K562 (cell line): Measurements from ENCODE around the gene EPB41L2. TPM values are rescaled to one million over a fixed set of nuclear protein-coding genes. Genes with fewer than 3 reads are reported as not detected.
A peak's percentile ranks its signal among the peaks of the same experiment; 100 is the strongest.

Source experiments
- ATAC-seq: fragments of 200-7000 bp; cut with Tn5 transposase; 3 replicates; pipeline ENCODE4 v1.9.1; 2020; ENCODE audit warnings: moderate library complexity
- BruUV-seq: library from RNA; stranded (reverse); fragments of 400-500 nt; replicated peaks from 2 replicates; lab custom pipeline; 2021; lab: Mats Ljungman, UMichigan
- CTCF ChIA-PET: fragments of 300-600 bp; formaldehyde crosslinking; extraction: SDS; loops from one replicate; lab custom pipeline; 2021; ENCODE audit warnings: low intra/inter-chr PET ratio; lab: Yijun Ruan, JAX
- POLR2A ChIA-PET: fragments of 300-600, 350-650 bp; sonication (Branson Sonifier 250); formaldehyde crosslinking; extraction: SDS; loops from one replicate; lab custom pipeline; 2021; ENCODE audit warnings: antibody characterized with exemption, inconsistent platforms; lab: Yijun Ruan, JAX
- DNase-seq, 4 experiments: peaks; one replicate each; pipeline versions ENCODE4 v3.0.0 to v3.0.0-alpha.2; 2011 to 2018; ENCODE audit warnings: low spot score in 3 of 4, mixed read lengths in 3 of 4; ENCODE audit errors: extremely low read depth in 1 of 4
- FAIRE-seq: peaks from 2 replicates; lab custom pipeline; 2011; peaks lifted over from hg19 to GRCh38; lab: Jason Lieb, UNC
- H2AFZ ChIP-seq: 2 replicates; pipeline ENCODE4 v1.6.0; 2011; ENCODE audit warnings: low read depth, low read length, control low read depth, inconsistent platforms
- H3K27ac ChIP-seq: fragments of 200-600 bp; 3 replicates; pipeline ENCODE4 v1.8.0; 2011; ENCODE audit warnings: low read depth, mild to moderate bottlenecking, control low read depth, inconsistent platforms, low read length, moderate library complexity, mixed read lengths; ENCODE audit errors: extremely low read depth
- H3K27me3 ChIP-seq, 2 experiments: fragments of 300-600 bp in 1 of 2; 2 replicates in 1 of 2; 3 replicates in 1 of 2; pipeline versions ENCODE4 v1.6.0 to v1.8.0; 2011; ENCODE audit warnings: inconsistent platforms in 2 of 2, low read length in 2 of 2, mild to moderate bottlenecking in 1 of 2, mixed read lengths in 1 of 2, moderate library complexity in 1 of 2; ENCODE audit not compliant: control insufficient read depth in 2 of 2, insufficient read depth in 2 of 2
- H3K36me3 ChIP-seq: fragments of 300-600 bp; 3 replicates; pipeline ENCODE4 v1.8.0; 2011; ENCODE audit warnings: mild to moderate bottlenecking, low read length, inconsistent platforms; ENCODE audit not compliant: control insufficient read depth, insufficient read depth
- H3K4me1 ChIP-seq, 2 experiments: fragments of 200-600 bp in 1 of 2; replicated peaks in 1 of 2; 2 replicates in 1 of 2; 3 replicates in 1 of 2; pipeline versions ENCODE4 v1.5.1 to v1.8.0; 2011; ENCODE audit warnings: inconsistent platforms in 2 of 2, low read length in 2 of 2, mild to moderate bottlenecking in 1 of 2, mixed read lengths in 1 of 2, moderate library complexity in 1 of 2; ENCODE audit not compliant: control insufficient read depth in 2 of 2, insufficient read depth in 2 of 2
- H3K4me2 ChIP-seq: 2 replicates; pipeline ENCODE4 v1.6.1; 2011; ENCODE audit warnings: low read length, control low read depth, inconsistent platforms, mixed read lengths; ENCODE audit not compliant: insufficient read depth
- H3K4me3 ChIP-seq: fragments of 200-600 bp; sonication (generic), shearing (Covaris generic); 2 replicates; pipeline ENCODE4 v1.5.1; 2016; ENCODE audit warnings: control low read depth, inconsistent platforms
- H3K79me2 ChIP-seq: fragments of 200-600 bp; 3 replicates; pipeline ENCODE4 v1.8.0; 2011; ENCODE audit warnings: low read length, inconsistent platforms; ENCODE audit not compliant: control insufficient read depth, insufficient read depth
- H3K9ac ChIP-seq, 2 experiments: 2 replicates each; pipeline versions ENCODE4 v1.6.0 to v1.6.1; 2011; ENCODE audit warnings: low read depth in 2 of 2, low read length in 2 of 2, control low read depth in 1 of 2, inconsistent platforms in 1 of 2, mild to moderate bottlenecking in 1 of 2, mixed read lengths in 1 of 2; ENCODE audit not compliant: insufficient read depth in 1 of 2
- H3K9me1 ChIP-seq: one replicate; pipeline ENCODE4 v1.6.0; 2011; ENCODE audit warnings: inconsistent platforms, mild to moderate bottlenecking, low read length, moderate library complexity; ENCODE audit not compliant: control insufficient read depth, insufficient read depth
- H3K9me3 ChIP-seq: replicated peaks from 2 replicates; pipeline ENCODE4 v1.5.1; 2011; ENCODE audit warnings: low read depth, low read length, inconsistent platforms; ENCODE audit not compliant: control insufficient read depth, insufficient read depth
- H4K20me1 ChIP-seq: replicated peaks from 2 replicates; pipeline ENCODE4 v1.6.1; 2011; ENCODE audit warnings: low read length, inconsistent platforms, mixed read lengths; ENCODE audit not compliant: control insufficient read depth, insufficient read depth
- BHLHE40 ChIP-seq: IDR thresholded peaks from 2 replicates; pipeline ENCODE4 v1.6.1; 2011; ENCODE audit warnings: low read length, improper control_type of control experiment
- FUS ChIP-seq: fragments of 200-400 bp; formaldehyde crosslinking; optimal IDR thresholded peaks from 2 replicates; pipeline ENCODE3; 2017; ENCODE audit warnings: low read depth, low read length
- GTF3C2 ChIP-seq: IDR thresholded peaks from 3 replicates; pipeline ENCODE4 v1.6.1; 2011; ENCODE audit warnings: borderline replicate concordance, mild to moderate bottlenecking, moderate library complexity; ENCODE audit not compliant: insufficient read length; ENCODE audit errors: extremely low read depth
- HDAC2 ChIP-seq: fragments of 450-650 bp; IDR thresholded peaks from 2 replicates; pipeline ENCODE4 v1.6.1; 2016; ENCODE audit warnings: mild to moderate bottlenecking
- PHB ChIP-seq: fragments of 250-450 bp; sonication (Bioruptor Pico); IDR thresholded peaks from 2 replicates; pipeline ENCODE4 v1.5.0; 2021
- PHF21A ChIP-seq: fragments of 450-650 bp; IDR thresholded peaks from 2 replicates; pipeline ENCODE4 v1.6.1; 2017; ENCODE audit warnings: low read depth, borderline replicate concordance
- PTBP1 ChIP-seq: fragments of 200-400 bp; formaldehyde crosslinking; IDR thresholded peaks from 2 replicates; pipeline ENCODE4 v1.6.1; 2017; ENCODE audit warnings: low read depth, low read length
- SETDB1 ChIP-seq: IDR thresholded peaks from one replicate; pipeline ENCODE4 v1.6.1; 2012; ENCODE audit warnings: low read length, control low read depth, inconsistent platforms
- SP1 ChIP-seq: sonication (generic); formaldehyde crosslinking; IDR thresholded peaks from 2 replicates; pipeline ENCODE4 v1.8.1; 2022; ENCODE audit warnings: mild to moderate bottlenecking, missing genetic modification reagents
- TRIM28 ChIP-seq: fragments of 450-650 bp; IDR thresholded peaks from 2 replicates; pipeline ENCODE4 v1.6.1; 2017
- ZFPM2 ChIP-seq: fragments of 250-450 bp; sonication (Bioruptor Pico); IDR thresholded peaks from 2 replicates; pipeline ENCODE4 v1.5.1; 2022; ENCODE audit warnings: mild to moderate bottlenecking
- ZNF175 ChIP-seq: fragments of 200-800 bp; sonication (Bioruptor generic); IDR thresholded peaks from 2 replicates; pipeline ENCODE4 v1.6.1; 2016; ENCODE audit warnings: low read depth, mild to moderate bottlenecking, missing genetic modification characterization, missing compliant biosample characterization
- ZNF408 ChIP-seq: fragments of 250-450 bp; sonication (Bioruptor Pico); IDR thresholded peaks from 2 replicates; pipeline ENCODE4 v1.4.0; 2020; ENCODE audit warnings: low read depth, mild to moderate bottlenecking, moderate library complexity
- WGBS: fragments of 100-300 bp; shearing (Covaris generic); methylation state at CpG from one replicate; pipeline ENCODE4 v1.1.6; 2016; ENCODE audit warnings: low coverage, mixed read lengths; ENCODE audit not compliant: insufficient coverage; ENCODE audit errors: missing lambda C conversion rate; 5-methylcytosine and 5-hydroxymethylcytosine counted together
- in situ Hi-C: fragments of 300-500 bp; cut with MboI; formaldehyde crosslinking; loops from 4 replicates; pipeline ENCODE4 v1.15.0; 2018; ENCODE audit warnings: inconsistent platforms, mixed read lengths
- intact Hi-C: fragments of 100-400 bp; cut with micrococcal nuclease; formaldehyde crosslinking; loops from 2 replicates; pipeline ENCODE4 v1.14.2; 2022
- polyA plus RNA-seq, 8 experiments: library from polyadenylated mRNA; depleted of rRNA in 4 of 8; stranded (reverse) in 5 of 8; unstranded in 3 of 8; fragments of >200 nt; fragmentation: Nextera tagmentation in 2 of 8; fragmentation: Illumina TruSeq in 1 of 8; extraction: Ambion mirVana in 2 of 8; extraction: Trizol in 1 of 8; gene quantifications; 2 replicates each; pipeline versions ENCODE4 v1.2.1 to v1.2.3, GENCODE V29; 2011 to 2014; ENCODE audit warnings: inconsistent platforms in 1 of 8, missing spikeins in 1 of 8
- total RNA-seq, 7 experiments: library from RNA; depleted of rRNA in 6 of 7; stranded (reverse); fragments of >200 nt in 6 of 7; fragmentation: Illumina TruSeq in 2 of 7; extraction: Trizol in 2 of 7; gene quantifications; 2 replicates each; pipeline versions ENCODE4 v1.2.1 to v1.2.3, GENCODE V29; 2011 to 2021; ENCODE audit warnings: low replicate concordance in 1 of 7
- TF ChIP-seq, protein P1 (sequence below): fragments of 200-800 bp; sonication (Bioruptor generic); IDR thresholded peaks from 2 replicates; pipeline ENCODE4 v1.6.1; 2017; ENCODE audit warnings: missing genetic modification characterization, missing compliant biosample characterization

The EPB41L2 gene
- total and polyA plus RNA-seq, 9 of the 15 experiments (the other 6 are each of a cell fraction or from before 2014, with no cell fraction given), result 5.1 to 53.6 (median 25.0) TPM

GRCh38 chr6:131022691-131023090, 40.4 kb downstream of the EPB41L2 start:
- POLR2A ChIA-PET, result no interaction called here
- Histone ChIP-seq H3K79me2 (peaks cover 19% of the 10 kb centered on the region; the same call in 2 of the 3 replicates), H4K20me1 (no peaks in the 10 kb centered on the region; the same call in 1 of the 2 replicates), H2AFZ (no peak overlapping the region), H3K9me3 (no peaks in the 10 kb centered on the region), H3K4me1 (no peaks in the 10 kb centered on the region), H3K4me2 (no peak overlapping the region), H3K27me3 (no peaks in the 10 kb centered on the region), H3K27ac (no peak overlapping the region), H3K9ac (no peak overlapping the region), H3K36me3 (no peaks in the 10 kb centered on the region), H3K9me1 (no peaks in the 10 kb centered on the region), H3K4me3 (no peak overlapping the region)
- CTCF ChIA-PET, result no interaction called here
- WGBS, result 26% methylated on average over 4 of the region's 4 CpGs
- TF ChIP-seq TRIM28 (no peak), PHB (CRISPR knock-in tag) (no peak), SETDB1 (no peak)
- TF ChIP-seq, protein P1, sequence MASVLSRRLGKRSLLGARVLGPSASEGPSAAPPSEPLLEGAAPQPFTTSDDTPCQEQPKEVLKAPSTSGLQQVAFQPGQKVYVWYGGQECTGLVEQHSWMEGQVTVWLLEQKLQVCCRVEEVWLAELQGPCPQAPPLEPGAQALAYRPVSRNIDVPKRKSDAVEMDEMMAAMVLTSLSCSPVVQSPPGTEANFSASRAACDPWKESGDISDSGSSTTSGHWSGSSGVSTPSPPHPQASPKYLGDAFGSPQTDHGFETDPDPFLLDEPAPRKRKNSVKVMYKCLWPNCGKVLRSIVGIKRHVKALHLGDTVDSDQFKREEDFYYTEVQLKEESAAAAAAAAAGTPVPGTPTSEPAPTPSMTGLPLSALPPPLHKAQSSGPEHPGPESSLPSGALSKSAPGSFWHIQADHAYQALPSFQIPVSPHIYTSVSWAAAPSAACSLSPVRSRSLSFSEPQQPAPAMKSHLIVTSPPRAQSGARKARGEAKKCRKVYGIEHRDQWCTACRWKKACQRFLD (CRISPR knock-in tag), result no peak
- no TSS peak for BruUV-seq
- in situ Hi-C loops (no loop called here), intact Hi-C loops (no loop called here)
- FAIRE-seq (no peak), ATAC-seq (no peak), DNase-seq (no peak)

GRCh38 chr6:131017962-131018361, 45.1 kb downstream of the EPB41L2 start:
- Histone ChIP-seq H3K9me3 (no peaks in the 10 kb centered on the region), H3K27ac (no peak overlapping the region), H3K4me3 (no peak overlapping the region), H3K36me3 (no peaks in the 10 kb centered on the region), H3K9ac (no peak overlapping the region), H4K20me1 (no peaks in the 10 kb centered on the region; the same call in 1 of the 2 replicates), H2AFZ (no peak overlapping the region), H3K9me1 (no peaks in the 10 kb centered on the region), H3K27me3 (no peaks in the 10 kb centered on the region), H3K4me2 (no peak overlapping the region), H3K4me1 (no peaks in the 10 kb centered on the region), H3K79me2 (peaks cover 16% of the 10 kb centered on the region)
- ChIA-PET CTCF (no interaction called here), POLR2A (interaction anchor here (0.9 kb wide), 1 partner anchor 14 kb away, joined by 3 read pairs; no protein-coding TSS in a partner anchor)
- BruUV-seq, result no TSS peak
- ATAC-seq (peak; percentile 56), DNase-seq (no peak), FAIRE-seq (peak; percentile 19)
- in situ Hi-C loops, result no loop called here
- WGBS, result 14% methylated on average over 3 of the region's 3 CpGs
- intact Hi-C loops, result no loop called here
- TF ChIP-seq PTBP1, result no peak
- no peak for TF ChIP-seq FUS
- TF ChIP-seq ZNF408 (CRISPR knock-in tag), result no peak
- TF ChIP-seq HDAC2, result no peak
- no peak for TF ChIP-seq SP1 (CRISPR knock-in tag)
- TF ChIP-seq GTF3C2, result no peak
- TF ChIP-seq BHLHE40, result no peak
- TF ChIP-seq PHF21A, result no peak
- TF ChIP-seq ZNF175 (CRISPR knock-in tag), result no peak
- no peak for TF ChIP-seq ZFPM2 (CRISPR knock-in tag)
